Chondrocyte (in vitro differentiated cells): ENCODE results near the gene BHLHE40. TPM values are rescaled to one million over a fixed set of nuclear protein-coding genes. Genes with fewer than 3 reads are reported as not detected.

Experiments
- DNase-seq: peaks from one replicate; pipeline ENCODE4 v3.0.0; 2021; ENCODE audit warnings: mixed read lengths, low spot score
- H3K27ac Mint-ChIP-seq: one replicate; pipeline ENCODE4 v1.8.0; 2021; ENCODE audit warnings: mild to moderate bottlenecking, moderate library complexity, mixed read lengths; ENCODE audit not compliant: unreplicated experiment
- H3K27me3 Mint-ChIP-seq: 2 replicates; pipeline ENCODE4 v1.8.0; 2021; ENCODE audit warnings: low read depth, mixed read lengths
- H3K36me3 Mint-ChIP-seq: 2 replicates; pipeline ENCODE4 v1.8.0; 2021; ENCODE audit warnings: low read depth, mixed read lengths
- H3K4me1 Mint-ChIP-seq: 2 replicates; pipeline ENCODE4 v1.8.0; 2021; ENCODE audit warnings: low read depth, mild to moderate bottlenecking, mixed read lengths
- H3K4me3 Mint-ChIP-seq: one replicate; pipeline ENCODE4 v1.8.0; 2021; ENCODE audit warnings: mild to moderate bottlenecking, moderate library complexity, mixed read lengths; ENCODE audit not compliant: unreplicated experiment
- H3K9me3 Mint-ChIP-seq: 2 replicates; pipeline ENCODE4 v1.8.0; 2021; ENCODE audit warnings: low read depth, mixed read lengths
- CTCF ChIP-seq: fragments of 200-600 bp; sonication (generic); IDR thresholded peaks from 2 replicates; pipeline ENCODE4 v1.5.0; 2021; ENCODE audit warnings: antibody characterized with exemption, mild to moderate bottlenecking, moderate library complexity
- long read RNA-seq: library from polyadenylated mRNA; stranded (forward); transcript quantifications from one replicate; pipeline ENCODE4 v2.0.0, GENCODE V29; 2021
- total RNA-seq: library from RNA; stranded (reverse); gene quantifications from 3 replicates; pipeline ENCODE4 v1.2.1, GENCODE V29; 2021

Gene BHLHE40
- 53.8 to 75.5 TPM (median 66.4 TPM) in 3 replicates for total RNA-seq
- long read RNA-seq, transcript BHLHE40-201 (5 exons, 3,473 nt): major isoform, 126 of 151 reads
- long read RNA-seq, partial matches to known transcripts: 21 of 151 reads
- long read RNA-seq, other reads (novel, unspliced or antisense): 2 of 151 reads

- Mint-ChIP-seq H3K27ac (peak within 1 kb of the TSS; percentile 98), H3K4me1 (peaks cover 55% of the 10 kb centered on the region), H3K27me3 (no peaks in the 10 kb centered on the region), H3K9me3 (no peaks in the 10 kb centered on the region), H3K4me3 (peak within 1 kb of the TSS; percentile 98), H3K36me3 (peaks cover 32% of the 10 kb centered on the region)
- no peak for TF ChIP-seq CTCF
- peak; percentile 87 for DNase-seq
Observed at GRCh38 chr3:4979428-4980228, at the start of gene BHLHE40. Gene BHLHE40 (plus strand): TSS chr3:4979437. CDS start chr3:4979719, 282 bp downstream.

GRCh38 chr3:4930501-4930900 lies 48.7 kb upstream of the BHLHE40 start:
- Mint-ChIP-seq H3K27ac (no peak overlapping the region), H3K9me3 (peaks cover 5% of the 10 kb centered on the region), H3K27me3 (no peaks in the 10 kb centered on the region), H3K4me1 (no peaks in the 10 kb centered on the region), H3K36me3 (no peaks in the 10 kb centered on the region), H3K4me3 (no peak overlapping the region)
- TF ChIP-seq CTCF: no peak
- DNase-seq: no peak

- DNase-seq: no peak
- H3K27ac Mint-ChIP-seq: no peak overlapping the region
- no peak overlapping the region for H3K4me3 Mint-ChIP-seq
- H3K9me3 Mint-ChIP-seq: no peaks in the 10 kb centered on the region
- no peaks in the 10 kb centered on the region for H3K27me3 Mint-ChIP-seq
- TF ChIP-seq CTCF: no peak
- no peaks in the 10 kb centered on the region for H3K4me1 Mint-ChIP-seq
- H3K36me3 Mint-ChIP-seq: no peaks in the 10 kb centered on the region
Observed at GRCh38 chr3:4934050-4934449, 45.2 kb upstream of the BHLHE40 start.

GRCh38 chr3:4935347-4935746 lies 43.9 kb upstream of the BHLHE40 start:
- Mint-ChIP-seq H3K27me3 (no peaks in the 10 kb centered on the region), H3K36me3 (no peaks in the 10 kb centered on the region), H3K4me1 (peaks cover 4% of the 10 kb centered on the region), H3K9me3 (no peaks in the 10 kb centered on the region), H3K4me3 (no peak overlapping the region), H3K27ac (no peak overlapping the region)
- no peak for DNase-seq
- TF ChIP-seq CTCF: no peak

GRCh38 chr3:4936982-4937614 lies 42.1 kb upstream of the BHLHE40 start:
- Mint-ChIP-seq H3K4me3 (no peak overlapping the region), H3K27ac (no peak overlapping the region), H3K9me3 (peaks cover 3% of the 10 kb centered on the region), H3K4me1 (peaks cover 4% of the 10 kb centered on the region), H3K27me3 (no peaks in the 10 kb centered on the region), H3K36me3 (no peaks in the 10 kb centered on the region)
- TF ChIP-seq CTCF: no peak
- DNase-seq: no peak
